HG02642 (cell line): Measurements from ENCODE around the gene MUC2.

Experiments
- ATAC-seq: cut with Tn5 transposase; IDR thresholded peaks from one replicate; pipeline ENCODE4 v1.9.1; 2021; ENCODE audit warnings: mild to moderate bottlenecking; ENCODE audit not compliant: unreplicated experiment, poor library complexity

MUC2 gene

GRCh38 chr11:1070594-1071462 is 3.8 kb upstream of the MUC2 start:
- no peak for ATAC-seq

- ATAC-seq = no peak
Observed at GRCh38 chr11:1071571-1072115, 3.0 kb upstream of the MUC2 start.

GRCh38 chr11:1072116-1072820 is 2.4 kb upstream of the MUC2 start:
- no peak for ATAC-seq

GRCh38 chr11:1072821-1073231 is 1.8 kb upstream of the MUC2 start:
- no peak for ATAC-seq

- ATAC-seq = no peak
Observed at GRCh38 chr11:1073261-1073724, 1.4 kb upstream of the MUC2 start.

GRCh38 chr11:1073851-1074243 is 827 bp upstream of the MUC2 start:
- ATAC-seq = no peak

- ATAC-seq = no peak
Observed at GRCh38 chr11:1075341-1075911, 752 bp downstream of the MUC2 start.

GRCh38 chr11:1076061-1076665 is 1.5 kb downstream of the MUC2 start:
- no peak for ATAC-seq

- ATAC-seq = no peak
Observed at GRCh38 chr11:1077033-1077416, 2.4 kb downstream of the MUC2 start.

GRCh38 chr11:1077417-1078119 is 2.9 kb downstream of the MUC2 start:
- ATAC-seq = no peak

GRCh38 chr11:1078191-1078601 is 3.5 kb downstream of the MUC2 start:
- no peak for ATAC-seq

GRCh38 chr11:1081601-1082311 is 7.1 kb downstream of the MUC2 start:
- ATAC-seq = no peak

GRCh38 chr11:1082346-1082727 is 7.7 kb downstream of the MUC2 start:
- no peak for ATAC-seq

GRCh38 chr11:1082728-1083620 is 8.3 kb downstream of the MUC2 start:
- ATAC-seq = no peak

- no peak for ATAC-seq
Observed at GRCh38 chr11:1083621-1084551, 9.2 kb downstream of the MUC2 start.

GRCh38 chr11:1084561-1085439 is 10.1 kb downstream of the MUC2 start:
- ATAC-seq = no peak
